GM12891 (cell line): Measurements from ENCODE around the gene ZMIZ1.

Experiments
- POLR2A ChIP-seq: IDR thresholded peaks from 2 replicates; pipeline ENCODE4 v1.6.1; 2011; ENCODE audit warnings: low read depth, low read length, control low read depth
- POLR2AphosphoS5 ChIP-seq: IDR thresholded peaks from 2 replicates; pipeline ENCODE4 v1.6.1; 2011; ENCODE audit warnings: low read depth, low read length, control low read depth
- SPI1 ChIP-seq: IDR thresholded peaks from 2 replicates; pipeline ENCODE4 v1.6.1; 2011; ENCODE audit warnings: low read depth, low read length, control low read depth
- TAF1 ChIP-seq: IDR thresholded peaks from 2 replicates; pipeline ENCODE4 v1.6.1; 2011; ENCODE audit warnings: low read depth, low read length, control low read depth

DNA sequence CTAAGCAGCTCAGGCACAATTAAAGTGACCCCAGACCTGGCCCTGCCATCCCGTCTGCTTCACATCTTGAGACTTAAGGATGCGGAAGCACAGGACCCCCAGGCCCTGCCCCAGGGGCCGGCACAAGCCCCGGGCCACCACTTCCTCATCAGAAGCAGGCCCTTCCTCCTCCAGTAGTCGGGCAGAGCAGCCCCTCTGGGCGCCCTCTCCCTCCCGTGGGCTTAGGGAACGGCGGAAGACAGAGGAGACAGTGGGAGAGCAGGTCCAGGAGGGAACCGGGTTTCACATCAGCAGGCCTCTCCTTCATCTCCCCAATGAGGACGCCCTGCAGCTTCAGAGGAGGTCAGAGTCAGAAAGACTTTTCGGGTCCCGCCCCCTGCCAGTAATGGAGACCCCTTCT, 142.8 kb downstream of the ZMIZ1 start:
- TF ChIP-seq POLR2AphosphoS5 (no peak), POLR2A (no peak), SPI1 (no peak), TAF1 (no peak)
